ENCODE results near the gene GRK6.

The GRK6 gene

DNA sequence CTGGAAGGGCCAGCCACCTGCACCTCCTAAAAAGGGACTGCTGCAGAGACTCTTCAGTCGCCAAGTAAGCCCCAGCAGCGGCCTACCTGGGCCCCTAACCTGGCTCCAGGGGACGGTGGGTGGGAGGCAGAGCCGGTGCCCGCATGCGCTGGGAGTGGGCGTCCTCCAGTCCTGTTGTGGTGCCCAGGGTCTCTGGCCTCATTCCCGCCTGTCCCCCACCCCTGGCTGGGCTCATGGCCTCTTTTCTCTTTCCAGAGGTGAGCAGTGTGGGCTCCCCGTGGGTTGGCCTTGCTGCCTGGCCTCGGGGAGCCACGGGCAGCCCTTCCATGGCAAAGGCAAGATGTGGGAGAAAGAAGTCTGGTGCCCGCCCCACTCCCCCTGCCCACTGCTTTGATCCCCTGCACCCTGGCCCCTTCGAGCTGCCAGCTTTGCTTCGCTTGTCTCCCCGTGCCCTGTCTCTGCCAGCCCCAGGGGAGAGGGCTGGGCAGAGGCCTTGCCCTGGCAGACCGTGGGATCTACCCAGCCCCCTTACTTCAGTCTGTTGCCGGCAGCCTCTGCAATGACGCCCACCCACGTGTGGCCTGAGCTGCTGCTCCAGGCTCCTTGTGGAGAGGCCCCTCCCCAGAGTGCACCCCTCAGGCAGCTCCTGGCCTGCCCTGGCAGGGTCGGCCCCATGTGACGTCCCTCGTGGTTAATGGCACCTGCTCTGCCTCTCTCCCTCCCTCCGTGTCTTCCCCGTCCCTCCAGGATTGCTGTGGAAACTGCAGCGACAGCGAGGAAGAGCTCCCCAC, 14.7 kb downstream of the GRK6 start:
- no peak for DNase-seq

DNA sequence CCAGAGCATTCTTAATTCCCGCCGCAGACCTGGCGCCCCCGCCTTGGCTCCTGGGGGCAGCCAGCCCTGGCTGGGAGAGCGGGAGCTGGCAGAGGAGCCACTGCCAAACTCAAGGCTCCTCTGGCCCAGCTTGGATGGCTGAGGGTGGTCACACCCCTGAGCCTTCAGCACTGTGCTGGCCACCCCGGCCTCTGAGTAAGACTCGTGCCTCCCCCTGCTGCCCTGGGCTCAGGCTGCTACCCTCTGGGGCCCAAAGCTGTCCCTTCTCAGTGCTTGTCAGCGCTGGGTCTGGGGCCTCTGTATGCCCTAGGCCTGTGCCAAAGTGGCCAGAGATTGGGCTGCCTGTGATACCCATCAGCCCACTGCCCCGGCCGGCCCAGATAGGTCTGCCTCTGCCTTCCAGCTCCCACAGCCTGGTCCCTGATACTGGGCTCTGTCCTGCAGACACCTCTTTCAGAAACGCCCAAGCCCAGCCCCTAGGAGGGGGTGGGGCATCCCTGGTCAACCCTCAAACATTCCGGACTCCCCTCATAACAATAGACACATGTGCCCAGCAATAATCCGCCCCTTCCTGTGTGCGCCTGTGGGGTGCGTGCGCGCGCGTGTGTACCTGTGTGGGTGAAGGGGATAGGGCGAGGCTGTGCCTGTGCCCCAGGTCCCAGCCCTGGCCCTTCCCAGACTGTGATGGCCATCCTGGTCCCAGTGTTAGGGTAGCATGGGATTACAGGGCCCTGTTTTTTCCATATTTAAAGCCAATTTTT, 15.8 kb downstream of the GRK6 start:
- no peak for DNase-seq

DNA sequence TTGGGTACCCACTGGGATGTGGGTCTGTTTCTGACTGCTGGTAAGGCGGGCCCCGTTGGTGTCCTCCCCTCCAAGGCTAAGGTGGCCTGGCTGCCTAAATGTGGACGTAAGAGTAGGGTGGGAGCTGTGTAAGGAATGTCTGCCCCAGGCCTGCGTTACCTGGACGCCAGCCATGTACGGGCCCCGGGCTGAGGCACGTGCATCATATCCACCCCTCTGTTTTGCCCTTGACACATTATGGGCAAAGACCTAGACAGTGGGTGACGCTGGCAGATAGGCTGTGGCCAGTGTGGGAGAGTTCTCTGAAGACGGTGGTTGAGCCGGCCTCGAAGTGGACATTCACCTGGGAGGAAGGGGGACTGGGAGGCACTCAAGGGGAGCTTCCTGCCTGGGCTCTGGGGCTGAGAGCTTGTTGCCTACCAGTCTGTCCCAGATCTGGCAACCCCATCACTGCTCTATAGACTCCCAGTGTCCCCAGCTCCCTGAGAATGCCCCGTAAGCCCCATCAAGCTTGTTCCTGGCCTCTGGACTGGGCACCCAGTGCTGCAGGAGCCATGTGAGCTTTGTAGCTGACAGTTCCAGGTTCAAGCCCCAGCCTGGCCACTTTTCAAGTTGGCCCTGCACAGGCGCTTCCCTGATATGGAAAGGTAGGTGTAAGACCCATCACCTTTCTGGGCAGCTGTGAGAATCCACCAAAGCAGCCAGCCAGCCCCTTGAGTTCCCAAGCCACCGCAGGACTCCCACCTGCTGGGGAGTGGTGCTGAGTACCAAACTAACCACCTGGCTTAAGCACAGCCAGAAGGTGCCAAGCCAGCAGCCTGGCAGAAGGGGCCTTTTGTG, 16.9 kb downstream of the GRK6 start:
- DNase-seq, result no peak

DNA sequence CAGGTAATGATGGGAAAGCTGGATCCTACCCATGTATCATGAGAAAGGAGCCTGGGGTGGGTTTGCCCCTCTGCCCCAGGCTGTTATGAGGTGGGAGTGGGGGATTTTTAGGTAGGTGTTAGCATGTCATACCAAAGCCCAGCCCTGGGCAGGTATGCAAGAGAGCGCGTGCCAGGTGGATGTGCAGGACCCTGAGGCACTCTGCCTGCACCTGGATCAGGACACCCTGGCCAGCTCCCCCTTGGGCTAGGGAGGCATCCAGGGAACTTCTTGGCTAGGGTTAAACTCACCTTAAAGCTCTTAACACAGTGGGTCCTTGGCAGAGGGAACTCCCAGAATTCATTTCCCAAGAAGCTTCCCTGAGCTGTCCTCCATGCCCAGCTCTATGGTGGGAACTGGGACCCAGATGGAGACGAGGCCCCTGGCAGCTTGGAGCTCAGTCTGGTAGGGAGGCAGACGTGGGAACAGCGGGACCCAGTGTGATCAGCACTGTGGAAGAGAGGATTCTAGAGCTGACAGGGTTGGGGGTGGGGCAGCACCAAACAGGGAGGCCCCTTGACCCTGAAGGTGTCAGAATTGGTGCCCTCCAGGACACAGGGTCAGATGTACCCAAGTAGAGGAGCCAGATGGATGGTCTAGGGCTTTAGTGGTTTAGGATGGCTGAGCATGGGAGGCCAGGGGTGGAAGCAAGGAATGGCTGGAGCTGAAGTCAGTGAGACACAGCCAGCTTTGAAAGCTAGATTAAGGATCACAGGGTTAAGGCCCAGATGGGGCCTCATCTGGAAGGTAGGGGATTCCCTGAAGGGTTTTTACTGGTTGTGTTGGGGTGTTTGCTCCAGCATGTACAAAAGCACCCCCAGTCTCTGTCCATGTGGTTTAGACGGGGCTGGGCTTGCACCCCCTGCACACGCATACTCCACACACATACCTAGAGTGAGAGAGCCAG, 17.9 kb downstream of the GRK6 start:
- no peak for DNase-seq

DNA sequence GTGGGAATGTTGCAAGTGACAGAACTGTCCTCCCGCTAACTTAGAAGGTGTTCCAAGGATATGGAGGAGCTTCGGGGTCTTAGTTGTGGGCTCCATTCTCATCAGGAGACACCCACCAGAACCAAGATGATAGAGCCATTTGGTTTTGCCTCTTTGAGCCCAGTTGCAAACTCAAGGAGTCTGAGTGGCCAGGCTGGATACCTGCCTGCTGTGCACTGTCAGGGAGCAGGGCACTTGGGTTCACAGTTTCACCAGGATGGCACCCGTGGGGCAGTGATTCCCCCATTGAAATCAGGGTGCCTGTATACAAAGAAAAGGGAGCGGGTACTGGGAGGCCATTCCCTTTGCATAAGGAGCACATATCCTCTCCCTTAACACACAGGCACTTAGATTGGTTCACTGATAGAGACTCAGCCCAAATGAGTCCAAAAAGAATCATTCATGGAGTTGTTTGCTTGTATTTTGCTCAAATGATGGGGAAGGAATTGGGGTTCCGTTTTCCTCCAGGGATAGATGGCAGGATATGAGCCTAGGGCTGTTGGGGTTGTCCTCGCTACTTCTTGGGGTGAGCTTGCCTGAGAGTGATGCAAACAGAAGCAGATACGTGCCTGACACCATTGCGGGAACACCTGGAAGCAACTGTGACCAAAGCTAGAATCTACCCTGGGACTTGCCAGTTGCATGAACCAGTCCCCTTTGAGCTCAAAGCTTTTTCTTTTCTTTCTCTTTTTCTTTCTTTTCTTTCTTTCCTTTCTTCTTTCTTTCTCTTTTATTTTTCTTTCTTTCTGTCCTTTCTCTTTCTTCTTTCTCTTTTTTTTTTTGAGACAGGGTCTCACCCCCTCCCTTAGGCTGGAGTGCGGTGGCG, 18.8 kb downstream of the GRK6 start:
- DNase-seq, result no peak

DNA sequence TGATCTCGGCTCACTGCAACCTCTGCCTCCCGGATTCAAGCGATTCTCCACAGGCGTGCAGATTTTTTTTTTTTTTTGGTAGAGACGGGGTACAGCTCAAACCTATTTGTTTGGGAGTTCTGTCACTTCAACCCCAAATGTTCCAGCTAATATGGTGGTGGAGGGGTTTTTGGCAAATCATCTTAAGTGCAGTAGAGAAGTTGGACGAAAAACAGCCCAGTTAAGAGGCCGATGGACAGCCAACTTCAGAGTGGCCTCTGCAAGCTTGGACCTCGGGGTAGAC, 19.4 kb downstream of the GRK6 start:
- no peak for DNase-seq

DNA sequence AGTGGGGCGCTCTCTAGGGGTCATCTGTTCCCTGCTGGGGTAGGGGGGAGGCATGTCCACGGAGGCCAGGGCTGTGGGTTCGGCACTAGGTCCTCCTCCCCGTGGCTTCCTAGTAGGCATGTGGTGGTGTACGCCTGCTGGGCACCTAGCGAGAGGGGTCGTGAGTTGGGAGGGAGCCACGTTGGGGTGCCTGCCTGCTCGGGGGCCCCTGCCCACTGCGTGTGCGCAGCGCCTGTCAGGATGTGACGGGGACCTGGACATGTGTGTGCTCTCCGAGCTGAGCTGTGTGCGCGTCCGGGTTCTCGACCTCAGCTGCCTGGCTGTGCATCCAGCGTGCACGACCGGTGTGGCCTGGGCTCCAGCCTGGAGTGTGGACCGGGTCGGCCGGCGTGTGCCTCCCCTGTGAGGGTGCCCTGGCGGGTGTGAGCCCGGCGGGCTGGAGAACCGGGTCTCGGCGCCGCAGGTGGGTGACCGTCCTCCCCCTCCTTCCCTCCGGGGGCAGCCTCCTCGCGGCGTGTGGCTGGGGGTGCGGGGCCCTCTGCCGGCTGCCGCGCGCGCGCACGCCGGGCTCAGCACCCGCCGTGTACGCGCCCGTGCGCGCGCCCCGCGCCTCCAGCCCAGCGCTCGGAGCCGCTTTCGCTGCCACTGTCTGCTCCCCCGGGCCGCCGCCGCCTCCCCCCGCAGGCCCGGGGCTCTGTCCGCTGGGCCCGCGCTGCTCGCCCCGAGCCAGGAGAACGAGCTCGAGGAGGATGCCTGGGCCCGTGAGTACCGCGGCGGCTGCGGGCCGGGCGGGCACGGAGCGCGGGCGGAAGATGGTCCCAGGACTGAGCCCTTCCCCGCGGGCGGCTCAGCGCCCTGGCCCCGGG, 20.0 kb downstream of the GRK6 start, which contains the start of gene PRR7:
TSS of gene PRR7 (plus strand) at position 615 of the 866 bp plus-strand sequence. CDS start 8,254 bp downstream, outside the sequence.
- peak in 1 of 2 experiments; percentile 64 for DNase-seq

DNA sequence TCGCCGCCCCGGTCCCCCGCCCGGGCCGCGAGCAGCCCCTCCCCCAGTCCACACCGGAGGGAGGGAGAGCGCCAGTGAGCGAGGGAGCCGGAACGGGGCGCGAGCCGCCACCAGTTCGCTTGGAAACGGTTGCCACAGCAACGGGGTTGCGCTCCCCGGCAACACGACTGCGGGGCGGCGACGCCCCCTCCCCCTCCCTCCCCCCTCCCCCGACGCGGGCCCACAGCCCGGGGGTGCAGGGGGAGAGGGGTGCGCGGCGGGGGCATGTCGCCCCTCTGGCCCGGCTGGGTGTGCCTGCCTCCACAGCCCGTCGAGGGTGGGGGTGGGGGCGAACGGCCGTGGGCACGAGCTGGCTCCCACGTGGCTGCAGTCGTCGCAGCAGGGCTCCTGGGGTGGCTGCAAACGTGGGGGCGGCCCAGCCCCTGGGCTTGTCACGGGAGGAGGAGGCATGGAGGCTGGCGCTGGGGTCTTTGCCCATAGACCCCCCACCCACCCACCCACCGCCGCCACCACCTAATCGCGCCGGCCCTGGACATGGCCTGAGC, 20.7 kb downstream of the GRK6 start:
- peak in 1 of 2 experiments; percentile 42 for DNase-seq

DNA sequence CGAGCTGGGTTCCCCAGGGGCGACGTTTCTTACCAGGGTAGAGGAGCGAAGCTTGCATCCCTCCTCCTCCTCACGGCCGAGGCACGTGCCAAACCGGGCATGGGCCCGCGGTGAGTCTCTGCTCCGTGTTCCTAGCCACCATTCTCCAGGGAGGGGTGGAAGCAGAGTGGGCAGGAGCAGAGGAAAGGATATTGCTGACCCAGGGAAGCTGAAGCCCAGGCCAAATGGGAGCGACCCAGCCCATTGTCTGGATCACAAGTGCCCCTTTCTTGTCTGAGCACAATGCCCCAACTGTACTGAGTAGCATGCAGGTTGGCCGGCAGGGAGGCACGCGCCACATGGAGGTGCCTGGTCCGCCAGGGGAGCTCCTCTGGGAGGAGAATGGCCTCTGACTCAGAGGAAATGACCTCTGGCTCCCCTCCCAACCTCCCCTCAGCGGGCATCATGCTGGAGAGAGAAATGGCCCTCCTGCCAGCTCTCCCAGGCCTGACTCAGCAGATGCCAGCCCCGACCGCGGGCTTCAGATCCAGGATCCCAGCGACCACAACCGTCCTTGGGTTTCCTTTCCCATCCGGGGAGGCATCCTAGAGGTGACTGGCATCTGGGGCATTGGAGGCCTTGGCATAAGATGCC, 21.3 kb downstream of the GRK6 start:
- DNase-seq, result peak; percentile 92 to 95

DNA sequence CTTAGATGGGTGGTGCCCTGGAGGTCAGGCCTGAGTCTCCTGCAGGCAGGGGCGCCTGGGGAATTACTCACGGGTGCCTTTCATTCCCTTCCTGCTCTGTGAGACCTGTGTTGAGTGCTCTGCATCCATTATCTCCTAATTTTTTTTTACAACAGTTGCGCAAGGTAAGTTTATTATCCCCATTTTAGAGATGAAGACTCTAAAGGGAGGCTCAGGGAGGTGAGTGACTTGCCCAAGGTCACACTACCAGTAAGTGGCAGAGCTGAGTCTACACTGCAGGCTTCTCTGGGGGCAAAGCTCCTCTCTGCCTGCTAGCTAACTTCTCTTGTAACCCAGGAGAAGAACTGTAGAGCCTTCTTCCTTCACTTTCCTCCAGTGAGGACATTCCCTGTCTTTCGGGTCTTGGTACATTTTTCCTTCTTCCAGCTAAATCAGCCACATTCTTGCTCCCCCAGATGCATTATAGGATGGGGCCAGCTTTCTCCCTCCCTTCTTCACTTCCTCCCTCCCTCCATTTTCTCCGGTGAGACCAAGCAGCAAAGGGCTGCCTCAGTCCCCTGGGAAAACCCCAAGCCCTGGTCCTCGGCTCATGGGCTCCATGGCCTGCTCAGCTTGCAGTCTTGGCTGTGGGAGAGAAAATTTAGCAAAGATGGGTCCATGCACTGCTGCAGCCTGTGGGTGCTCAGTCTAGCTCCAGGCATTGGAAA, 21.9 kb downstream of the GRK6 start:
- DNase-seq, result no peak

DNA sequence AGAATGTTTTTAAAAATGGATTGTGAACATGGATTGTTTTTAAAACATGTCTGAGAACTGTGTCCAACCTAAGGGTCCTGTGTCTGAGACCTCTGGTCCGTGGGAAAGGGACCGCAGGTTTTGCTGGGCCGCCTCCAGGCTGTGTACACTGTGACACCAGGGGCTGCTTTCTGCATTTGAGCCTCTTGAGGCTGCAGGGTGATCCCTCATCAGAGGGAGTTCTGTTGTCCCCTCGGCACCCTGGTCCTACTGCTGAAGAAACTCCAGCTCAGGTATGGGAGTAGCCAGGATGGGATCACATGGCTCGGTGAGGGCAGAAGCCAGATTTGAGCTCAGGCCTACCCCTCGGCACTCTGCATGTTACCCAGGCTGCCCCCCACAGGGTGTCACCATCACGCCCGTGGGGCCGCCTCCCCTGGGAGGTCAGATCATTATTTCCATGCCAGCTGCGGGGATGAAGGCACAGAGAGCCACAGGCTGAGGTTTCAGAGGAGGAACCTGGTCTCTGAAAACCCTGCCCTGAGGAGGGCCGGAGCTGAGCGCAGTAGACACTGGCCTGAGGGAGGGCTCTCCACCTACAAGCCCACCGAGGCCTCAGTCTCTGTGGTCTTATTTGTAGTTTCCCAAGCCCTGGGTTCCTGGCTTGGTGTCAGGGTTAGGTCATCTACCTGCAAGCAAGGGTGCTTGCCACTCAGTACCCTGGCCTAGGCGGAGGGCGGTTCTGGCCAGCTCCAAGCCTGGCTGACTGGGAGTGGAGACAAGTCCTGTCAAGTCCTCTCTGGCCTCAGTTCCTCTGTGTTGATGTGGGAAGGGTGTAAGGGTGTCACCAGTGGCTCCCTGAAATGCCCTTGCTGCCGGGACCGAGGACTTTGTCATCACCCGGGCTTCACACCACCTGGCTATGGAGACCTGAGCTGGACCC, 22.9 kb downstream of the GRK6 start:
- no peak for DNase-seq

DNA sequence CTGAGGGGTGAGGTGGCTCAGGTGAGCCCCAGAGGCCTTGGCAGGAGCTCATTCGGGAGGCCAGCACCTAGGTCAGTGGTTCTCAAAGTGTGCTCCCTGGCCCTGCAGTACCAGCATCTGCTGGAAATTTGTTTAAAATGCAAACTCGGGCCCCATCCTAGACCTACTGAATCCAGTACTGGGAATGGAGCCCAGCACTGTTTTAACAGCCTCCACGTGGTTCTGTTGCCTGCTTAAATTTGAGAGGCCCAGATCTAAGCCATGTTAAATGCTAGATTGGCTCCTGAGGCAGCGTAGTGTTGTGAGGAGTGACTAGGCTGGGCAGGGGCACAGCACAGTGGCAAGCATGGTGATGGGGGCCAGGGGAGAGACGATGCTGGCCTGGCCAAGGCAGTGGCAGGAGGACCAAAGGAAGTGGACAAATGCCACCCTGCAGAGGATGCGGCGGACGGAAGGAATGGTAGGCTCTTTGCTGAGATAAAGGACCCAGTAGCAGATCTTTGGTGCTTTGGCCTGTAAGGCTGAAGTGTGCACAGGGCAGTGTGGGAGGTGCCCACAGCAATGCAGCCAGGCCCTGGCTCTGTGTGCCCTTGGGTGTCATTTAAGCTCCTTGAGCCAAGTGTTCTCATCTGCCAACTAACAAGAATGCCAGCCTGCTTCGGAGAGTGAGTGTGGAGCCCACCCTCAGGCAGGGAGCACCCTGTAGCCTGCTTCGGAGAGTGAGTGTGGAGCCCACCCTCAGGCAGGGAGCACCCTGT, 24.4 kb downstream of the GRK6 start:
- no peak for DNase-seq

DNA sequence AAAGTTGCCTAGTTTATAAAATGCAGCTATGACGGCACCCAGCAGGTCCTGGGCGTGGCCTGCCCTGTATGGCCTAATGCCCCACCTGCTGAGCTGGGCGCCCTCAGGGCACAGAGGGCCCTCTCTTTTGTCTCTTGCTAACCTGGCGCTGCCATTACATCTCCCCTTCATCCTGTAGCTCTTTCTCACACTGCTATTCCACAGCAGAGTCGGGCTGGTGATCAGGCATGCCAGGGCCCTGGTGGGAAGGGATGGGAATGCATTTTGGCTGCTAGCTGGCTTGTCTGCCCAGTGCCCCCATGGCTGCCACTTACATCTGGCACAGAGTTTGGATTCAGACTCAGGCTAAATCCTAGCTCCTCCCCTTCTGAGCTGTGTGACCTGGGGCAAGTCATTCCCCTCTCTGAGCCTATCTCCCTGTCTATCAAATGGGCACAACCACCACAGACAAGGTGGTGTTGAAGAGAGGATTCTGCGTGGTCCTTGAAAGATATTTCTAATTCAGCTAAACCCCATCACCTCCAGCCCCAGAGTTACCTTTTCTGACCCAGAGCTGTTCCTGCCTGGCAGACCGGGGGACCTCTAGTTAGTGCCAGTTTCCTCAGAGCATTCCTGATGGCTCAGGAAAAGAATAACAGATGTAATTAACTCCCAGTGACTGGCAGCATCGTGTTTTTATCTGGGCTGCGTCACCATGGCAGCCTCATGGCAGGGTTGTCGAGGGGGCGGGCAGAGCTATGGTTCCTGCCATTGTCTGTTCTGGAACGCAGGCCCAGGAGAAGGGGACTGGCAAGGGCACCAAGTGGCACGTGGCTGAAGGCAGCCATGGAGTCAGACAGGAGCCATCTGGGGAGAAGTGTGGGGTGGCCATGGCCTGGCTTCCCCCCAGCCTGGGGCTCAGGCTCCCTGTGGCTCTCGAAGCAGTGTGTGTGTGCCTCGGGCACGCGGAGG, 26.5 kb downstream of the GRK6 start:
- no peak for DNase-seq

DNA sequence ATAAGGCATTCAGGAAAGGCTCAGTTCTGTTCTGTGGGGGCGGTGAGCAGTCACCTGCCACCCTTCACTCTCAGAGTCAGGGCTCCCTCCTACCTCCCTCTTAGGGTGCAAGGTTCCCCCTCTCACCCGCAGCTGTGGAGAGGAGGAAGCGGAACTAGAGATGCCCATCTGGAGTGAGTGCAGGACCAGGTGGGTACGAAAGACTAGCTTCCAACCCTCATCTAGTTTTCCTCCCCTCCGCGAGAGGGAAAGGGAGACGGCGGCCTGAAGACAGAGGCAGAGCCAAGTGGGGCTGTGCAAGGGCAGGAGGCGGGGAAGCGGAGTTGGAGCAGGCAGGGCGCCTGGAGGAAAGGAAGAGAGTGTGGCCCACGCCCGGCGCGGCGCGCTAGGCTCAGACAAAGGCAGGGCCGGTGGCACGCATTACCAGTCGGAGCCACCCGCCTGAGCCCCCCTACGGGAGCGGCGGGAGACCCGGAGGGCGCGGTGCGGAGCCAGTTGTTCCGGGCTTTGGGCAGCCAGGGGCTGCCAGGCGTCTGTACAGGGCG, 27.4 kb downstream of the GRK6 start:
- DNase-seq, result no peak

DNA sequence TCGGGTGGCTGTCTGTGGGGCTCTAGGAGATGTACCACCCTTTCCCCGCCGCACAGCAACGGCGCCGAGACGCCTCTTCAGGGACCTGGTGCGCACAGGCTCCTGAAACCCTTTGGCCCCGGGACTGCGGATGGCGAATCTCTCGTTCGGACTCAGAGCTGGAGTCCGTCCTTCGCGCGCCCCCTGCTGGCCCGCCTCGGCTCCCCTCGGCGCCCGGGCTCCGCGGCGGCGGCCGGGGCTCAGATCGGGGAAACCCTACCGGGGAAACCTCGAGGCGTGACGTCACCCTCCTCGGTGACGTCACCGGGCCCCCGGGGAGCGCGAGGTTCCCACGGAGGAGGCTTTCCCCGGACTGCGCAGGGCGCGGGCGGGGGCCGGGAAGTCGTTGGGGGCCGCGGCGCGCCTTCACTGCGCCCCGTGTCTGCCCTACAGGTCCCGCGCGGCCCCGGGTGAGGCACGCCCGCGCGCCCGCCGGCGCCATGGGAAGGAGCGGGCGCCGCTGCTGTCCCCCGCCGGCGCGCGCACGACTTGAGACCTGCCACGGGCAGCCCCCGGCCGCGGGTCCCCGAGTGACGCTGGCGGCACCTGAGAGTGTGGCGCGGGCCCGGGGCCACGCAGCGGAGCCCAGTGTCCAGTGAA, 28.0 kb downstream of the GRK6 start:
- DNase-seq, result peak; percentile 62 to 89
